MCF 10A (cell line): ENCODE measurements around the gene AKAP1. TPM values are rescaled to one million over a fixed set of nuclear protein-coding genes. Genes with fewer than 3 reads are reported as not detected.

Experiments used
- BruUV-seq: library from RNA; stranded (reverse); fragments of 400-500 nt; replicated peaks from 2 replicates; lab custom pipeline; 2021; lab: Mats Ljungman, UMichigan
- CTCF ChIA-PET: fragments of 300-600 bp; sonication (Branson Sonifier 250); formaldehyde crosslinking; extraction: SDS; loops from one replicate; lab custom pipeline; 2021; ENCODE audit warnings: antibody characterized with exemption, inconsistent platforms; lab: Yijun Ruan, JAX
- POLR2A ChIA-PET: fragments of 300-600, 350-650 bp; sonication (Branson Sonifier 250); formaldehyde crosslinking; extraction: SDS; loops from one replicate; lab custom pipeline; 2020; ENCODE audit warnings: antibody characterized with exemption, inconsistent platforms; lab: Yijun Ruan, JAX
- DNase-seq: peaks from one replicate; pipeline ENCODE4 v3.0.0-alpha.2; 2018; ENCODE audit not compliant: unreplicated experiment
- H3K27ac Mint-ChIP-seq: one replicate; pipeline ENCODE4 v1.8.0; 2022; ENCODE audit warnings: mild to moderate bottlenecking, low read depth, mixed read lengths; ENCODE audit not compliant: unreplicated experiment
- H3K27me3 Mint-ChIP-seq: one replicate; pipeline ENCODE4 v1.8.0; 2022; ENCODE audit warnings: mixed read lengths; ENCODE audit not compliant: insufficient read depth, unreplicated experiment
- H3K36me3 Mint-ChIP-seq: one replicate; pipeline ENCODE4 v1.8.0; 2022; ENCODE audit warnings: mild to moderate bottlenecking, moderate library complexity, mixed read lengths; ENCODE audit not compliant: insufficient read depth, unreplicated experiment
- H3K4me1 Mint-ChIP-seq: one replicate; pipeline ENCODE4 v1.8.0; 2022; ENCODE audit warnings: mixed read lengths; ENCODE audit not compliant: insufficient read depth, unreplicated experiment
- H3K4me3 Mint-ChIP-seq: one replicate; pipeline ENCODE4 v1.8.0; 2022; ENCODE audit warnings: mild to moderate bottlenecking, moderate library complexity, mixed read lengths; ENCODE audit not compliant: unreplicated experiment
- H3K9me3 Mint-ChIP-seq: one replicate; pipeline ENCODE4 v1.8.0; 2022; ENCODE audit warnings: mixed read lengths; ENCODE audit not compliant: unreplicated experiment
- intact Hi-C: fragments of 100-400 bp; cut with micrococcal nuclease; formaldehyde crosslinking; loops from 2 replicates; pipeline ENCODE4 v1.14.1; 2022
- total RNA-seq: library from RNA; stranded (reverse); gene quantifications from 2 replicates; pipeline ENCODE4 v1.2.3, GENCODE V29; 2022
- TF ChIP-seq, protein P1 (sequence below): fragments of 200-600 bp; IDR thresholded peaks from one replicate; pipeline ENCODE4 v1.8.0; 2022; ENCODE audit warnings: antibody characterized with exemption, mild to moderate bottlenecking; ENCODE audit not compliant: unreplicated experiment

Gene AKAP1
- total RNA-seq, 1 experiment from 2014 or later, result 32.4 TPM

GRCh38 chr17:57051886-57052361 lies 33.1 kb upstream of the AKAP1 start:
- no peak overlapping the region for H3K27ac Mint-ChIP-seq
- POLR2A ChIA-PET, result interaction anchor here (0.7 to 1.2 kb wide), 5 partner anchors 17 to 42 kb away, joined by 3 to 5 read pairs (median 3); partner anchors contain the start of gene AKAP1
- BruUV-seq, result no TSS peak
- CTCF ChIA-PET, result interaction anchor here (0.7 to 2.3 kb wide), 5 partner anchors 13 to 113 kb away, joined by 3 to 14 read pairs (median 4); partner anchors contain the start of gene COIL
- no peak overlapping the region for H3K4me3 Mint-ChIP-seq
- no peaks in the 10 kb centered on the region for H3K27me3 Mint-ChIP-seq
- H3K36me3 Mint-ChIP-seq, result no peaks in the 10 kb centered on the region
- intact Hi-C loops, result no loop called here
- TF ChIP-seq, protein P1, sequence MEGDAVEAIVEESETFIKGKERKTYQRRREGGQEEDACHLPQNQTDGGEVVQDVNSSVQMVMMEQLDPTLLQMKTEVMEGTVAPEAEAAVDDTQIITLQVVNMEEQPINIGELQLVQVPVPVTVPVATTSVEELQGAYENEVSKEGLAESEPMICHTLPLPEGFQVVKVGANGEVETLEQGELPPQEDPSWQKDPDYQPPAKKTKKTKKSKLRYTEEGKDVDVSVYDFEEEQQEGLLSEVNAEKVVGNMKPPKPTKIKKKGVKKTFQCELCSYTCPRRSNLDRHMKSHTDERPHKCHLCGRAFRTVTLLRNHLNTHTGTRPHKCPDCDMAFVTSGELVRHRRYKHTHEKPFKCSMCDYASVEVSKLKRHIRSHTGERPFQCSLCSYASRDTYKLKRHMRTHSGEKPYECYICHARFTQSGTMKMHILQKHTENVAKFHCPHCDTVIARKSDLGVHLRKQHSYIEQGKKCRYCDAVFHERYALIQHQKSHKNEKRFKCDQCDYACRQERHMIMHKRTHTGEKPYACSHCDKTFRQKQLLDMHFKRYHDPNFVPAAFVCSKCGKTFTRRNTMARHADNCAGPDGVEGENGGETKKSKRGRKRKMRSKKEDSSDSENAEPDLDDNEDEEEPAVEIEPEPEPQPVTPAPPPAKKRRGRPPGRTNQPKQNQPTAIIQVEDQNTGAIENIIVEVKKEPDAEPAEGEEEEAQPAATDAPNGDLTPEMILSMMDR, result no peak
- DNase-seq, result peak; percentile 8
- H3K9me3 Mint-ChIP-seq, result no peaks in the 10 kb centered on the region
- peaks cover 13% of the 10 kb centered on the region for H3K4me1 Mint-ChIP-seq

GRCh38 chr17:57062865-57063264 lies 22.2 kb upstream of the AKAP1 start:
- Mint-ChIP-seq H3K9me3 (no peaks in the 10 kb centered on the region), H3K36me3 (no peaks in the 10 kb centered on the region), H3K4me1 (no peaks in the 10 kb centered on the region), H3K27me3 (no peaks in the 10 kb centered on the region), H3K4me3 (no peak overlapping the region), H3K27ac (no peak overlapping the region)
- CTCF ChIA-PET, result interaction anchor here (0.7 kb wide), 1 partner anchor 109 kb away, joined by 3 read pairs; no protein-coding TSS in a partner anchor
- TF ChIP-seq, protein P1, result no peak
- intact Hi-C loops, result no loop called here
- POLR2A ChIA-PET, result interaction anchor here (0.6 to 1.4 kb wide), 6 partner anchors 18 to 229 kb away, joined by 3 to 4 read pairs (median 4); partner anchors contain the start of genes AKAP1, C17orf67 and DGKE
- no peak for DNase-seq
- BruUV-seq, result no TSS peak

GRCh38 chr17:57067162-57067561 lies 17.9 kb upstream of the AKAP1 start:
- Mint-ChIP-seq H3K4me1 (no peaks in the 10 kb centered on the region), H3K27me3 (no peaks in the 10 kb centered on the region), H3K36me3 (no peaks in the 10 kb centered on the region), H3K27ac (no peak overlapping the region), H3K9me3 (no peaks in the 10 kb centered on the region), H3K4me3 (no peak overlapping the region)
- intact Hi-C loops, result no loop called here
- DNase-seq, result no peak
- TF ChIP-seq, protein P1, result no peak
- ChIA-PET POLR2A (interaction anchor here (0.7 to 4.5 kb wide), 8 partner anchors 14 to 783 kb away, joined by 3 to 41 read pairs (median 3); partner anchors contain the start of genes AKAP1 and MRPS23), CTCF (interaction anchor here (1.4 kb wide), 1 partner anchor 21 kb away, joined by 3 read pairs; no protein-coding TSS in a partner anchor)
- BruUV-seq, result no TSS peak

DNA sequence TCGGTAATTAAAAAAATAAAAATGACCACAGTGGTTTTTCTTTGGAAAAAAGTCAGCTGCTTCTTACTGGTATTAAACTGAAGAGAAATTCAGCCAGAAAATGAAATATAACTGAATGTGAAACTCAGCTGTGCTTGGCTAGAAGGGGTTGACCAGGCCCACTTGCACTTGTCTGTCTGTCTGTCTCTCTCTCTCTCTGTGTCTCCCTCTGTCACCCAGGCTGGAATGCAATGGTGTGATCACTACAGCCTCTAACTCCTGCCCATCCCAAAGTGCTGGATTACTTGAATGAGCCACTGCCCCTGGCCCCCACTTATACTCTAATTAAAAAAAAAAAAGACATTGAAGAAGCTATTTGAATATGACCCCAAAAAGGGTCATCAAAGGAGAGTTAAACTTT lies 17.3 kb upstream of the AKAP1 start:
- Mint-ChIP-seq H3K27me3 (no peaks in the 10 kb centered on the region), H3K4me1 (no peaks in the 10 kb centered on the region), H3K27ac (no peak overlapping the region), H3K4me3 (no peak overlapping the region), H3K36me3 (no peaks in the 10 kb centered on the region), H3K9me3 (no peaks in the 10 kb centered on the region)
- ChIA-PET POLR2A (interaction anchor here (0.6 to 4.5 kb wide), 12 partner anchors 14 to 782 kb away, joined by 3 to 41 read pairs (median 4); partner anchors contain the start of genes AKAP1 and MRPS23), CTCF (interaction anchor here (0.6 to 1.4 kb wide), 2 partner anchors 21 to 56 kb away, joined by 3 read pairs; no protein-coding TSS in a partner anchor)
- no peak for DNase-seq
- intact Hi-C loops, result no loop called here
- TF ChIP-seq, protein P1, result no peak
- BruUV-seq, result no TSS peak
